A673 (cell line): ENCODE measurements around the gene CHD5. TPM values are rescaled to one million over a fixed set of nuclear protein-coding genes. Genes with fewer than 3 reads are reported as not detected.

Experiments
- BruUV-seq: library from RNA; stranded (reverse); fragments of 400-500 nt; replicated peaks from 2 replicates; lab custom pipeline; 2021; lab: Mats Ljungman, UMichigan
- CTCF ChIA-PET: fragments of 300-600 bp; sonication (Branson Sonifier 250); formaldehyde crosslinking; loops from one replicate; lab custom pipeline; 2022; ENCODE audit warnings: antibody characterized with exemption; lab: Charles Lee
- POLR2A ChIA-PET: fragments of 300-600 bp; sonication (Branson Sonifier 250); formaldehyde crosslinking; loops from one replicate; lab custom pipeline; 2022; ENCODE audit warnings: antibody characterized with exemption; ENCODE audit not compliant: low non-redundant PET; lab: Charles Lee
- DNase-seq: peaks from one replicate; pipeline ENCODE4 v3.0.0-alpha.2; 2015; ENCODE audit warnings: low spot score
- H3K27ac ChIP-seq: fragments of 200-600 bp; sonication (generic); 2 replicates; pipeline ENCODE4 v1.5.1; 2016; ENCODE audit warnings: mixed run types, low read depth, mild to moderate bottlenecking, mixed read lengths, antibody characterized with exemption, low read length; ENCODE audit not compliant: poor library complexity, severe bottlenecking
- H3K27me3 ChIP-seq: fragments of 200-600 bp; sonication (generic); replicated peaks from 2 replicates; pipeline ENCODE4 v1.6.1; 2017; ENCODE audit warnings: mixed run types, low read depth, mild to moderate bottlenecking, mixed read lengths, antibody characterized with exemption, low read length; ENCODE audit not compliant: insufficient read depth, poor library complexity
- H3K36me3 ChIP-seq: fragments of 200-600 bp; sonication (generic); 2 replicates; pipeline ENCODE4 v1.6.1; 2016; ENCODE audit warnings: mixed run types, mild to moderate bottlenecking, mixed read lengths, antibody characterized with exemption, low read length; ENCODE audit not compliant: insufficient read depth, poor library complexity, severe bottlenecking
- H3K4me1 ChIP-seq: fragments of 200-600 bp; sonication (generic); 2 replicates; pipeline ENCODE4 v1.6.1; 2017; ENCODE audit warnings: mixed run types, mild to moderate bottlenecking, mixed read lengths, antibody characterized with exemption, low read length; ENCODE audit not compliant: insufficient read depth, poor library complexity, severe bottlenecking
- H3K4me3 ChIP-seq: fragments of 200-600 bp; sonication (generic); 2 replicates; pipeline ENCODE4 v1.5.1; 2016; ENCODE audit warnings: low read depth, mixed run types, mild to moderate bottlenecking, mixed read lengths, low read length; ENCODE audit not compliant: poor library complexity, severe bottlenecking
- H3K9me3 ChIP-seq: fragments of 200-600 bp; sonication (generic); 2 replicates; pipeline ENCODE4 v1.6.1; 2016; ENCODE audit warnings: mixed run types, low read depth, mild to moderate bottlenecking, mixed read lengths, antibody characterized with exemption, low read length; ENCODE audit not compliant: poor library complexity, severe bottlenecking
- CTCF ChIP-seq: fragments of 300-800, 200-600 bp; sonication (generic); conservative IDR thresholded peaks from 2 replicates; pipeline ENCODE4 v1.5.1; 2017; ENCODE audit warnings: low read depth, mild to moderate bottlenecking, antibody characterized with exemption, low read length, moderate library complexity, mixed read lengths
- EZH2 ChIP-seq: fragments of 200-600 bp; sonication (generic); IDR thresholded peaks from 2 replicates; pipeline ENCODE4 v1.6.1; 2017; ENCODE audit warnings: borderline replicate concordance, low read depth, mild to moderate bottlenecking, mixed read lengths, antibody characterized with exemption, low read length; ENCODE audit not compliant: poor library complexity, severe bottlenecking
- intact Hi-C: fragments of 100-400 bp; cut with micrococcal nuclease; formaldehyde crosslinking; loops from one replicate; pipeline ENCODE4 v1.10.0; 2022; ENCODE audit not compliant: unreplicated experiment
- total RNA-seq: library from RNA; stranded (reverse); gene quantifications from 2 replicates; pipeline ENCODE4 v1.2.3, GENCODE V29; 2021

The CHD5 gene
- total RNA-seq, 1 experiment from 2014 or later = 0.58 TPM

GRCh38 chr1:6162773-6163172, 17.3 kb downstream of the CHD5 start:
- Histone ChIP-seq H3K27ac (no peak overlapping the region), H3K4me1 (no peaks in the 10 kb centered on the region), H3K36me3 (no peaks in the 10 kb centered on the region), H3K9me3 (no peaks in the 10 kb centered on the region), H3K27me3 (peaks cover 55% of the 10 kb centered on the region), H3K4me3 (no peak overlapping the region)
- CTCF ChIA-PET = no interaction called here
- BruUV-seq = no TSS peak
- DNase-seq = no peak
- TF ChIP-seq CTCF = no peak
- TF ChIP-seq EZH2 = no peak
- intact Hi-C loops = no loop called here
- POLR2A ChIA-PET = no interaction called here

GRCh38 chr1:6162341-6162740, 17.8 kb downstream of the CHD5 start:
- Histone ChIP-seq H3K36me3 (no peaks in the 10 kb centered on the region), H3K4me1 (no peaks in the 10 kb centered on the region), H3K27me3 (peaks cover 51% of the 10 kb centered on the region), H3K4me3 (no peak overlapping the region), H3K27ac (no peak overlapping the region), H3K9me3 (no peaks in the 10 kb centered on the region)
- CTCF ChIA-PET = no interaction called here
- no peak for DNase-seq
- BruUV-seq = no TSS peak
- POLR2A ChIA-PET = no interaction called here
- TF ChIP-seq EZH2 (no peak), CTCF (no peak)
- intact Hi-C loops = no loop called here

GRCh38 chr1:6158181-6158580, 21.9 kb downstream of the CHD5 start:
- H3K27me3 ChIP-seq = peaks cover 9% of the 10 kb centered on the region
- no peaks in the 10 kb centered on the region for H3K4me1 ChIP-seq
- no peak overlapping the region for H3K4me3 ChIP-seq
- no peak for TF ChIP-seq EZH2
- TF ChIP-seq CTCF = no peak
- no TSS peak for BruUV-seq
- H3K9me3 ChIP-seq = no peaks in the 10 kb centered on the region
- H3K27ac ChIP-seq = no peak overlapping the region
- intact Hi-C loops = no loop called here
- ChIA-PET CTCF (no interaction called here), POLR2A (no interaction called here)
- DNase-seq = no peak
- H3K36me3 ChIP-seq = no peaks in the 10 kb centered on the region
